SKM-1 (cell line): Measurements from ENCODE around the gene KLK6.

Experiments
- DNase-seq: peaks from one replicate; lab custom pipeline; 2025; ENCODE audit not compliant: unreplicated experiment; lab: John Stamatoyannopoulos, UW

KLK6 gene

DNA sequence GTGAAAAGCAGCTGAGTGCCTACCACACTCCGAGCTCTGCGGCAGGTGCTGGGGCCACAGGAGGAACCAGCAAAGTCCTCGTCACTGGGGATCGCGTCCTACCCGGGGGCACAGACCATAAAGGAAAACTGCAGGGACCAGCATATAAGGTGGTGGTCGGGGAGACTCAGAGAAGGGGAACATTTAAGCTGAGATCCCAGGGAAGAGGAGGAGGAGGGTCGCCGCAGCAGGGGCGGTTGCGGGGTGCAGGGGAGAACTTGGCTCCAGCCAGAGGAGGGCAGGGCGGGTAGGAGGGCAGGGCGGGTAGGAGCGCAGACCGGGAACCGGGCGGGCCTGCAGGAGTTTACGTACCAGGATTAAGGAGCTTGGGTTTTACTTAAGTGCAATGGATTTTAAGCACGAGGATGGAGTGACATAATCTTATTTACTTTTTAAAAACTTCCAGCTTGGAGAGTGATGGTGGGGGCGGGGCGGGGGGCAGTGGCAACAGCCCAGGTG is 57.2 kb downstream of the KLK6 start:
- no peak for DNase-seq

DNA sequence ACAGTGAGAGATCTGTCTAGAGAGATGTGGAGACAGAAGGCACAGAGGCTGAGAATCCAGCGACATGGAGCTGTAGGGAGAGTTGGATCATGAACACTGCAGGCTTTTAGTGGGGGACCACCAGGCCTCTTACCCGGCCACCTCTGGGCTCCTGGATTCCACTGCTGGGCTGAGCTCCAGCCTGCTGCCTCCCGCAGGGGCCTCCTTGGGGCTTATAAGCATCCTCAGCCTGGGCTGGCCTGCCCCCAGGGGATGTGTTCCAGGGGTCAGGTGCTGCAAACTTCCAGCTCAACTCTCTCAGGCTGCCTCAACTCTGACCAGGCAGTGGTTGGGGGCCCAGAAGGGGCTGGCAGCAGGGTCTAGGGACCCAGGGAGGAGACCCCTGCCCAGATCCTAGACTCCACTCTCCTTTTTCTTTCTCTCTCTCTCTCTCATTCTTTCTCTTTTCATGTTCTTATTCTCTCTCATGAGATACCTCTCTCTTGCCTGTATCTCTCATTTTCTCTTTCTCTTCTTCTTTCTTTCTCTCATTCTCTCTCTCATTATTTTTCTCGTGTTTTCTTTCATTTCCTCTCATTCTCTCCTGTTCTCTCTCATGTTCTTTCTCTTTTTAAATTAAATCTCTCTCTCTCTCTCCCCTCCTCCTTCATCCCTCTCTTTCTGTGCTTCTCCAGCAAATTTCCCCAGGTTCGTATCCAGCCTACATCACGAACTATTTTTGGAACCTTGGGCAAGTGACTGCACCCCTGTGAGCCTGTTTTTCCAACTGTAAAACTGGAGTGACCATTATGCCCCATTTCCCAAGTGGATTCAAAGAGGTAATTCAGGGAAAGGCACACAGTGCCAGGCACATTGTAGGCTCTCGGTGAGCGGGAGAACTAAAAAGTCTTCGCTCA is 57.9 kb downstream of the KLK6 start, which contains the start of gene KLK4:
KLK4 (minus strand) TSS at position 190 of the 896 bp plus-strand sequence. CDS start 657 bp downstream, outside the sequence.
- DNase-seq, result no peak

GRCh38 chr19:50910722-50911121 is 58.7 kb downstream of the KLK6 start:
- no peak for DNase-seq

DNA sequence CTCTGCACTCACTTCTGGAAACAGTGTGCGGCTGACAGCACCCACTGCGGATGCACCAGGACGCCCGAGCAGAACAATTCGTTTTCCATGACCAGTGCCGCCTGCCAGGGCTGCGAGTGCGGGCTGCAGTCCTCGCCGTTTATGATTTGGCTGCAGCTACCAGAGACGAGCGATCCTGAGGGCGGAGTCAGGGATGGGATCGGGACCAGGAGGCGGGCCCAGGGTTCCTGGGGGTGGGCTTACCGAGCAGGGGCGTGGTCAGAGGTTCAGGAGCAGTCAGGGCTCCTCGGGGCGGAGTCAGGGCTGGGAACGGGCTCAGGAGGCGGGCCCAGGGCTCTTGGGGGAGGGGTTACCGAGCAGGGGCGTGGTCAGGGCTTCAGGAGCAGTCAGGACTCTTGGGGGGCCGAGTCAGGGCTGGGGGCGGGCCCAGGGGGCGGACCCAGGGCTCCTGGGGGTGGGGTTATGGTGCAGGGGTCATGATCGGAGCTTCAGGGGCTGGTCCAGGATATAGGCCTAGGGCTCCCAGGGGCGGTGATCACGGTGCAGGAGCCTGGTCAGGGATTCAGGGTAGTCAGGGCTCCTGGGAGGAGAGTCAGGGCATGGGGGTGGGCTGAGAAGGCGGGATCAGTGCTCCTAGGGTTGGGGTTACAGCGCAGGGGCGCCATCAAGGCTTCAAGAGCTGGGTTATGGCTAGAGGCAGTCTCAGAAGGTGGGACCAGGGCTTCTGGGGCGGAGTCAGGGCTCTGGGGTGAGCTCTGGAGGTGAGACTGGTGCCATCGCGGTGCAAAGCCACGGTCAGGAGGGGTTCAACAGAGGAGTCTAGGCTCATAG is 59.9 kb downstream of the KLK6 start:
- DNase-seq, result no peak
